WERI-Rb-1 (cell line): Measurements from ENCODE around the gene PPP1R2.

Experiments used
- DNase-seq: peaks from one replicate; pipeline ENCODE4 v3.0.0-alpha.2; 2020
- H3K27ac ChIP-seq: fragments of 250-450 bp; sonication (Bioruptor Pico); 2 replicates; pipeline ENCODE4 v1.5.1; 2020; ENCODE audit warnings: mild to moderate bottlenecking, moderate library complexity
- H3K27me3 ChIP-seq: fragments of 250-450 bp; sonication (Bioruptor Pico); 2 replicates; pipeline ENCODE4 v1.5.1; 2021; ENCODE audit warnings: mild to moderate bottlenecking, low read depth, moderate library complexity; ENCODE audit not compliant: insufficient read depth, severe bottlenecking
- H3K36me3 ChIP-seq: fragments of 250-450 bp; sonication (Bioruptor Pico); 2 replicates; pipeline ENCODE4 v1.5.1; 2020; ENCODE audit warnings: mild to moderate bottlenecking, moderate library complexity
- H3K4me3 ChIP-seq: 2 replicates; pipeline ENCODE4 v1.5.1; 2011; ENCODE audit warnings: low read depth, mild to moderate bottlenecking, control low read depth, low read length
- H3K9me3 ChIP-seq: fragments of 250-450 bp; sonication (Bioruptor Pico); 2 replicates; pipeline ENCODE4 v1.5.1; 2021; ENCODE audit warnings: mild to moderate bottlenecking, moderate library complexity; ENCODE audit not compliant: severe bottlenecking
- TF ChIP-seq, protein P1 (sequence below): IDR thresholded peaks from 2 replicates; pipeline ENCODE4 v1.5.1; 2011; ENCODE audit warnings: low read depth, mild to moderate bottlenecking, control low read depth, inconsistent platforms, low read length

The PPP1R2 gene

GRCh38 chr3:195468841-195469240 lies 74.3 kb downstream of the PPP1R2 start:
- H3K36me3 ChIP-seq: no peaks in the 10 kb centered on the region
- no peak overlapping the region for H3K4me3 ChIP-seq
- DNase-seq: no peak
- H3K27me3 ChIP-seq: no peaks in the 10 kb centered on the region
- H3K9me3 ChIP-seq: no peaks in the 10 kb centered on the region
- H3K27ac ChIP-seq: no peak overlapping the region
- TF ChIP-seq, protein P1, sequence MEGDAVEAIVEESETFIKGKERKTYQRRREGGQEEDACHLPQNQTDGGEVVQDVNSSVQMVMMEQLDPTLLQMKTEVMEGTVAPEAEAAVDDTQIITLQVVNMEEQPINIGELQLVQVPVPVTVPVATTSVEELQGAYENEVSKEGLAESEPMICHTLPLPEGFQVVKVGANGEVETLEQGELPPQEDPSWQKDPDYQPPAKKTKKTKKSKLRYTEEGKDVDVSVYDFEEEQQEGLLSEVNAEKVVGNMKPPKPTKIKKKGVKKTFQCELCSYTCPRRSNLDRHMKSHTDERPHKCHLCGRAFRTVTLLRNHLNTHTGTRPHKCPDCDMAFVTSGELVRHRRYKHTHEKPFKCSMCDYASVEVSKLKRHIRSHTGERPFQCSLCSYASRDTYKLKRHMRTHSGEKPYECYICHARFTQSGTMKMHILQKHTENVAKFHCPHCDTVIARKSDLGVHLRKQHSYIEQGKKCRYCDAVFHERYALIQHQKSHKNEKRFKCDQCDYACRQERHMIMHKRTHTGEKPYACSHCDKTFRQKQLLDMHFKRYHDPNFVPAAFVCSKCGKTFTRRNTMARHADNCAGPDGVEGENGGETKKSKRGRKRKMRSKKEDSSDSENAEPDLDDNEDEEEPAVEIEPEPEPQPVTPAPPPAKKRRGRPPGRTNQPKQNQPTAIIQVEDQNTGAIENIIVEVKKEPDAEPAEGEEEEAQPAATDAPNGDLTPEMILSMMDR: no peak

GRCh38 chr3:195468391-195468776 lies 74.7 kb downstream of the PPP1R2 start:
- H3K27ac ChIP-seq: no peak overlapping the region
- H3K36me3 ChIP-seq: no peaks in the 10 kb centered on the region
- TF ChIP-seq, protein P1: no peak
- no peaks in the 10 kb centered on the region for H3K9me3 ChIP-seq
- H3K4me3 ChIP-seq: no peak overlapping the region
- no peaks in the 10 kb centered on the region for H3K27me3 ChIP-seq
- DNase-seq: no peak

- DNase-seq: no peak
- Histone ChIP-seq H3K4me3 (no peak overlapping the region), H3K27me3 (no peaks in the 10 kb centered on the region), H3K9me3 (no peaks in the 10 kb centered on the region), H3K27ac (no peak overlapping the region), H3K36me3 (no peaks in the 10 kb centered on the region)
- TF ChIP-seq, protein P1: no peak
These were observed 75.3 kb downstream of the PPP1R2 start for GRCh38 chr3:195467641-195468390.

DNA sequence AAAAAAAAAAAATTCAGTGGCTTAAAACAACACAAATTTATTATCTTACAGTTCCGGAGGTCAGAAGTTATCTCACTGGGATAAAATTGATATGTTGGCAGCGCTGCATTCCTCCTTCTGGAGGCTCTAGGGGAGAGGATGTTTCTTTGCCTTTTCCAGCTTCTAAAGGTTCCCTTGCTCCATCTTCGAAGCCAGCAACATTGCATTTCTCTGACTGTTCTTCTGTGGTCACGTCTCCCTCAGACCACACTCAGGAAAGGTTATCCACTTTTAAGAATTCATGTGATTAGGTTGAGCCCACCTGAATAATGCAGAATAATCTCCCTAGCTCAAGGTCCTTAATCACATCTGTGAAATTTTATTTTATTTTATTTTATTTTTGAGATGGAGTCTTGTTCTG lies 76.9 kb downstream of the PPP1R2 start:
- no peak for DNase-seq
- no peaks in the 10 kb centered on the region for H3K27me3 ChIP-seq

More for the DNA sequence above, 76.9 kb downstream of the PPP1R2 start:
- H3K4me3 ChIP-seq: no peak overlapping the region
- no peaks in the 10 kb centered on the region for H3K9me3 ChIP-seq
- H3K27ac ChIP-seq: no peak overlapping the region
- H3K36me3 ChIP-seq: no peaks in the 10 kb centered on the region
- TF ChIP-seq, protein P1: no peak
